EH (cell line): ENCODE measurements around the gene MICAL2.

ENCODE experiments used
- DNase-seq: peaks from one replicate; pipeline ENCODE4 v3.0.0-alpha.2; 2015; ENCODE audit warnings: low read depth

Gene MICAL2

GRCh38 chr11:12232817-12233601 lies 122.6 kb downstream of the MICAL2 start:
- DNase-seq, result peak; percentile 94

GRCh38 chr11:12233602-12233925 lies 123.2 kb downstream of the MICAL2 start:
- DNase-seq, result no peak

- no peak for DNase-seq
Measured at GRCh38 chr11:12234221-12234620, 123.8 kb downstream of the MICAL2 start.

- DNase-seq, result no peak
Measured at GRCh38 chr11:12235080-12235479, 124.7 kb downstream of the MICAL2 start.

GRCh38 chr11:12235553-12235946 lies 125.2 kb downstream of the MICAL2 start:
- DNase-seq, result peak; percentile 51

GRCh38 chr11:12235947-12236743 lies 125.8 kb downstream of the MICAL2 start:
- peak; percentile 78 for DNase-seq

GRCh38 chr11:12236744-12237101 lies 126.3 kb downstream of the MICAL2 start:
- no peak for DNase-seq

- DNase-seq, result no peak
Measured at GRCh38 chr11:12237381-12237784, 127.0 kb downstream of the MICAL2 start.

- DNase-seq, result no peak
Measured at GRCh38 chr11:12238420-12238819, 128.0 kb downstream of the MICAL2 start.

- DNase-seq, result peak; percentile 41
Measured at GRCh38 chr11:12239396-12239795, 129.0 kb downstream of the MICAL2 start.

GRCh38 chr11:12239804-12240371 lies 129.5 kb downstream of the MICAL2 start:
- DNase-seq, result no peak

GRCh38 chr11:12240677-12241076 lies 130.3 kb downstream of the MICAL2 start:
- DNase-seq, result no peak

GRCh38 chr11:12241401-12241800 lies 131.0 kb downstream of the MICAL2 start:
- no peak for DNase-seq

- DNase-seq, result no peak
Measured at GRCh38 chr11:12241971-12242672, 131.7 kb downstream of the MICAL2 start.

- DNase-seq, result no peak
Measured at GRCh38 chr11:12242966-12243365, 132.6 kb downstream of the MICAL2 start.

GRCh38 chr11:12243486-12243885 lies 133.1 kb downstream of the MICAL2 start:
- DNase-seq, result no peak

GRCh38 chr11:12243911-12244550 lies 133.6 kb downstream of the MICAL2 start:
- no peak for DNase-seq

GRCh38 chr11:12245091-12245490 lies 134.7 kb downstream of the MICAL2 start:
- no peak for DNase-seq

GRCh38 chr11:12245549-12246016 lies 135.2 kb downstream of the MICAL2 start:
- no peak for DNase-seq

GRCh38 chr11:12246147-12246546 lies 135.8 kb downstream of the MICAL2 start:
- DNase-seq, result no peak

- no peak for DNase-seq
Measured at GRCh38 chr11:12246989-12247388, 136.6 kb downstream of the MICAL2 start.
